ENCODE results near the gene TBC1D23.

Gene TBC1D23

GRCh38 chr3:100260685-100261484 is at the start of gene TBC1D23:
Gene TBC1D23, plus strand, starts transcription at chr3:100260992. Its CDS starts 27 bp downstream, at chr3:100261019.
- H3K27ac ChIP-seq, result peak within 1 kb of the TSS; percentile 71
- TF ChIP-seq CTCF (IDR thresholded peaks at IDR 0.05) (no peak; the same call in 1 of the 2 replicates), ZFX (IDR thresholded peaks at IDR 0.05; ENCODE audit: borderline replicate concordance) (no peak)

GRCh38 chr3:100213891-100214573 is 46.8 kb upstream of the TBC1D23 start:
- TF ChIP-seq CTCF (IDR thresholded peaks at IDR 0.05) (no peak), ZFX (IDR thresholded peaks at IDR 0.05; ENCODE audit: borderline replicate concordance) (no peak)
- H3K27ac ChIP-seq, result no peak overlapping the region

GRCh38 chr3:100214574-100214964 is 46.2 kb upstream of the TBC1D23 start:
- TF ChIP-seq ZFX (IDR thresholded peaks at IDR 0.05; ENCODE audit: borderline replicate concordance), result no peak
- no peak for TF ChIP-seq CTCF (IDR thresholded peaks at IDR 0.05)
- H3K27ac ChIP-seq, result no peak overlapping the region

- TF ChIP-seq ZFX (IDR thresholded peaks at IDR 0.05; ENCODE audit: borderline replicate concordance), result no peak
- no peak for TF ChIP-seq CTCF (IDR thresholded peaks at IDR 0.05)
- H3K27ac ChIP-seq, result no peak overlapping the region
These were observed 44.1 kb upstream of the TBC1D23 start for GRCh38 chr3:100216713-100217112.

- TF ChIP-seq ZFX (IDR thresholded peaks at IDR 0.05; ENCODE audit: borderline replicate concordance) (no peak), CTCF (IDR thresholded peaks at IDR 0.05) (no peak)
- H3K27ac ChIP-seq, result no peak overlapping the region
These were observed 39.6 kb upstream of the TBC1D23 start for GRCh38 chr3:100221159-100221558.

- TF ChIP-seq CTCF (IDR thresholded peaks at IDR 0.05) (no peak), ZFX (IDR thresholded peaks at IDR 0.05; ENCODE audit: borderline replicate concordance) (no peak)
- no peak overlapping the region for H3K27ac ChIP-seq
These were observed 35.6 kb upstream of the TBC1D23 start for GRCh38 chr3:100225193-100225592.

GRCh38 chr3:100225883-100226282 is 34.9 kb upstream of the TBC1D23 start:
- TF ChIP-seq ZFX (IDR thresholded peaks at IDR 0.05; ENCODE audit: borderline replicate concordance) (no peak), CTCF (IDR thresholded peaks at IDR 0.05) (no peak)
- no peak overlapping the region for H3K27ac ChIP-seq
